Right ventricle myocardium inferior (tissue), 1 donor: Measurements from ENCODE around the gene CNN1. TPM values are rescaled to one million over a fixed set of nuclear protein-coding genes. Genes with fewer than 3 reads are reported as not detected.

Experiments used
- ATAC-seq: fragments of 200-7000 bp; cut with Tn5 transposase; one replicate; pipeline ENCODE4 v1.9.1; 2020; ENCODE audit warnings: mild to moderate bottlenecking, moderate library complexity
- DNase-seq: peaks from one replicate; pipeline ENCODE4 v3.0.0; 2021; ENCODE audit errors: missing footprints
- intact Hi-C: fragments of 100-400 bp; cut with DNase I; formaldehyde crosslinking; loops from one replicate; pipeline ENCODE4 v1.11.0; 2022
- total RNA-seq: library from RNA; stranded (reverse); fragmentation: NEBNext Ultra II Directional; extraction: Animal tissue kit (Norgen Biotek cat#: 25700); gene quantifications from one replicate; pipeline ENCODE4 v1.2.1, GENCODE V29; 2021
- donor health status: DM: no; HTN: yes; CAD: no; lungs with severe emphysema.

CNN1 gene
- total RNA-seq, 1 donor from 2014 or later: 174 TPM

DNA sequence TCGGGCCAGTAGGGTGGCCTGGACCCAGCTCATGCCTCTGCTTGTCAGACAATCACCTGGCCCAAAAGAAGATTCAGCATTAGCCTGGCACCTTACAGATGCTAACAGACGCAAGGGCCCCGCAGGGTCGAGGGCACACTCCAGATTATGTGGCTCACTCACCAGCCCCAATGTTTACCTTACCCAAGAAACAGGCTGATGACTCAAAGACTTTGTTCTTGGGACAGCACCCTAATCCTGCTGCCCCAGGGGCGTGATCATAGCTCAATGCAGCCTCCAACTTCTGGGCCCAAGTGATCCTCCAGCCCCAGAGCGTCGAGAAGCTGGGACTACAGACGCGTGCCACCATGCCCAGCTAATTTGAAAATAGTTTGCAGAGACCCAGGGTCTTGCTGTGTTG lies 19.5 kb upstream of the CNN1 start:
- DNase-seq (no peak), ATAC-seq (no peak)
- intact Hi-C loops: no loop called here

DNA sequence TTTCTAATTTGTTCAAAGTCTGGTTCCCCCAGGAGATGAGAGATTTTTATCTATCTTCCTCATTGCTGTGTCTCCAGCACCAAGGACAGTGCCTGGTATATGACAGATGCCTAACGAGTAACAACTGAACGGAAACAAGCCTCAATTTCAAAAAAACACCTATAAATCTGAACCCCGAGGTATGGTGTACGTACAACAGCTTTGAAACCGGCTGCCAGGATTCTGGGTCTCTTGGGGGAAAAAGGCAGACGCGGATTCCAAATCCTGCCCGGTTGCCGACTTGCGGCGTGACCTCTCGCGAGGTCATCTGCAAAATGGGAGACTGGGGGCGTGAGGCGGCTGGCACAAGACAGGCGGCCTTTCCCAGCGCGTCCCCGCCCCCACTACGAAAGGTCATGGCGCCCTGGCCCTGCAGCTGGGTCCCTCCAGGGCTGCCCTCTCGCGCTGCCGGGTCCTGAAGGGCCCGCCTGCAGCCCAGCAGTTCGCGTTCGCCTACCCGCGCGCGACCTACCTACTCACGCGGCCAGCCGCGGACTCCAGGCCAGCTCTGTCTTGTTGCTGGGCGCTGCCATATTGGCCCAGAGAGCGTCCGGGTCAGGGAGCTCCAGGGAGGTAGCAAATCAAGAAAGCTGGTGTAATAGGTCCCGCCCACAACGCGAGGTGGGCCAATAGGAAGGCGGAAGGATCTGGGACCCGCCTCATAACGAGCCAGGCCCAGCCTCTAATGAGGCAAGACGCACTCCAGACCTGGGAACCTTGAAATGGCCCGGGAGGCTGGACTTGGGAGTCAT lies 9.9 kb upstream of the CNN1 start, which contains the start of gene ECSIT:
Gene ECSIT (minus strand): TSS at position 584 of the 791 bp plus-strand sequence. CDS start 9,964 bp downstream, outside the sequence.
- DNase-seq (peak; percentile 98), ATAC-seq (peak; percentile 100)
- intact Hi-C loops: loop anchor here (1.0 kb wide), 1 partner anchor 23 kb away; the partner anchor contains the start of gene ZNF653

DNA sequence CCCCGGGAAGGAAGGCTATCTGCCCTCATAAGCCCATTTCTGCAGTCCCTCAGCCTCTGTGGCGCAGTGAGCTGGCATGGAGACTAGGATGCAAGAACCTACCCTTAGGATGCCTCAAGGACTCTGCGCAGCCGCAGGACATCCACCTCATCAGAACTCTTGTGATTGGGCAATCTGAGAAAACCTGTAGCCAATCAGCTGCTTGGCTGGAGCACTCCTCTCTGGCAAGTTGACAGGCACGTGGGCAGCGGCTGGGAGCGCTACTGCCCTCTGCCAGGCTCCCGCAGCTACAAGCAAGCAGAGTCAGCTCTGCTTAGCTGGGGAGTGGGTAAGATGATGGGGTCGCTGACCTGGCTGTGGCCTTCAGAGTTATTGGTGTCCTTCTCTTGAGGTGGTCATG lies 8.2 kb upstream of the CNN1 start:
- intact Hi-C loops: no loop called here
- ATAC-seq: peak; percentile 27
- DNase-seq: peak; percentile 76

GRCh38 chr19:11534538-11534937 lies 4.1 kb upstream of the CNN1 start:
- intact Hi-C loops: no loop called here
- DNase-seq (no peak), ATAC-seq (no peak)

- ATAC-seq (no peak), DNase-seq (no peak)
- intact Hi-C loops: no loop called here
Measured at GRCh38 chr19:11534948-11535347, 3.7 kb upstream of the CNN1 start.

- intact Hi-C loops: no loop called here
- DNase-seq (peak; percentile 94), ATAC-seq (peak; percentile 90)
Measured at GRCh38 chr19:11535792-11536595, 2.7 kb upstream of the CNN1 start.

- DNase-seq (no peak), ATAC-seq (peak; percentile 34)
- intact Hi-C loops: no loop called here
Measured at GRCh38 chr19:11539495-11540365, 1.1 kb downstream of the CNN1 start.

GRCh38 chr19:11540645-11541044 lies 2.0 kb downstream of the CNN1 start:
- ATAC-seq: no peak
- no peak for DNase-seq
- intact Hi-C loops: no loop called here

GRCh38 chr19:11541238-11541637 lies 2.6 kb downstream of the CNN1 start:
- intact Hi-C loops: no loop called here
- DNase-seq: no peak
- no peak for ATAC-seq

- ATAC-seq: no peak
- DNase-seq: no peak
- intact Hi-C loops: no loop called here
Measured at GRCh38 chr19:11547929-11548700, 9.5 kb downstream of the CNN1 start.

GRCh38 chr19:11549386-11549953 lies 10.8 kb downstream of the CNN1 start:
- intact Hi-C loops: no loop called here
- no peak for ATAC-seq
- DNase-seq: no peak

- ATAC-seq (no peak), DNase-seq (no peak)
- intact Hi-C loops: no loop called here
Measured at GRCh38 chr19:11550265-11550664, 11.6 kb downstream of the CNN1 start.

DNA sequence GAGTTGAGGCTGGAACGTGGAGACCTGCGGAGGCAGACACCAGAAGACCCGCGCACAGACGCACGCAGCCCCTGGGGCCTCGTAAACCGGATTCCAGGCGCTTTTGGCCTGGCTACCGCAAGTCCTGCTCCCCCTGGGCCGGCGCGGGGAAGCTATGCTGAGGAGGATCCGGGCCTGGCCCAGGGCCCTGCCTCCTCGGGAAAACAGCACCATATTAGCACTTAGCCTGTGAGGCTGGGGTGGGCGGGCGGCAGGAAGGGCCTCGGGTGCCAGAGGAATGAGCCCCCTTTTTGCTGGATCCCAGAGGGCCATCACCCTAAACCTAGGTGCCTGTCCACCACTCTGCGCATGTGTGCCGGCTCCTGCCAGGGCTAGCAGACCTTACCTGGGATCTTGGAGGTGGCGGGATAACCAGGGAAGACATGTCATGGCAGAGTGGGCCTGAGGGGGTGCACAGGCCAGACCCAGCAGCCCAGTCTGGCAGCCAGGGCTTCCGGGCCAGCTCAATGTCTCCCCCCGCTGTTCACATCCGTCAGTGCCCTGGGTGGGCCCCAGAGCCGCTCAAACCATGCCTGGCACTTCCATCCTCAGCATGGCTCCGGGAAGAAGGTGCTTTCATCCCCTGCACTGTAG lies 13.1 kb downstream of the CNN1 start:
- intact Hi-C loops: no loop called here
- no peak for DNase-seq
- ATAC-seq: no peak

DNA sequence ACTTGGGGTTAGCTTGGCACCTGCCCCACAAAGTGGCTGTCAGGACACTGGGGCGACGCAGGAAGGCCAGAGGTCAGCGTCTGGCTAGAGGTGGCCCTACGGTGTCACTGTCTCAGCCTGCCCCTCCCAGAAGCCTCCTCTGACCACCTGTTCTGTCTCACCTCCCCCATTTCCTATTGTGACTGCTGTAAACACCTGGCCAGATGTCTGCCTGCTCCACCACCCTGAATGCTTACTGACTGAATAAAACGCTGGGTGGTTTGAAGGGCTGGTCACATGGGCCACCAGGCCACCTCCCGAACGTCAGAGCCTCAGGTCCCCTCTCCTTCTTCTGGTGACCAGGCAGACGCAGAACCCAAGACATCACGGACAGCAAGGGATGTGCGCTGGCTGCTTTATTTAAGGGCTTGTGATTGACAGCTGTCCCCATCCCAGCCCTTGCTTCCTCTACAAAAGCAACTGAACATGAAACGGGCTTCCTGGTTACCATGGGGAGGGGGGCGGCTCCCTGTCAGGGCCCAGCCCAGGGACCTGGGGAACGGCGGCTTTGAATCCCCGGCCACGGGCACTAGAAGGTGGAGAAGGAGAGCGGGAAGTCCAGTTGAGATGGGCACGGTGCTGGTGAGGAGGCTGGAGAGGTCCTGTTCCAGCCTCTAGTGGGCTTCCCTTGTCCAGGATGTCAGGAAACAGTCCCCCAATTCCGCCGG lies 14.2 kb downstream of the CNN1 start:
- DNase-seq: no peak
- no peak for ATAC-seq
- intact Hi-C loops: no loop called here

- no peak for ATAC-seq
- intact Hi-C loops: no loop called here
- DNase-seq: no peak
Measured at GRCh38 chr19:11554160-11554559, 15.5 kb downstream of the CNN1 start.

DNA sequence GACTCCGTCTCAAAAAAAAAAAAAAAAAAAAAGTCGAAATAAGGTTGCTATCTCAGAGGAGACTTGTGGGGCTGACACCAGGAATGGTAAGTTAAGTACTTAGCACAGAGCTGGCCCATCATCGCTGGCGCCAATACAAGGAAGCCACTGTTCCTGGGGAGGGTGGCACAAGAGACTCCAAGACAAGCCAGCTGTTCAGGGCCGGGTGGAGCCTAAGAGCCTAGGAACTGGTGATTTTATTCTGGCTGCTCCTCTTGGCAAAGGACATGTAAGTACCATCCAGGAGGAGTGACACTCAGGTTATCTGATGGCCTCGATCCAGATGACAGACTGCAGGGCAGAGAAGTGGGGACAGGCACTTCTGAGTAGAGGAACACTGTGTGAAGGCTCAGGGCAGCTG lies 16.6 kb downstream of the CNN1 start:
- intact Hi-C loops: no loop called here
- DNase-seq (no peak), ATAC-seq (no peak)
